GM18868 (cell line): ENCODE measurements around the gene FAM167B.
"Not testable (repeated sequence)": the region's sequence is repeated elsewhere in the genome, so short reads cannot be mapped to it uniquely, and the experiment has no call there.

Experiments used
- ATAC-seq: cut with Tn5 transposase; IDR thresholded peaks from one replicate; pipeline ENCODE4 v1.9.1; 2021; ENCODE audit warnings: mild to moderate bottlenecking, moderate library complexity; ENCODE audit not compliant: unreplicated experiment

Gene FAM167B

DNA sequence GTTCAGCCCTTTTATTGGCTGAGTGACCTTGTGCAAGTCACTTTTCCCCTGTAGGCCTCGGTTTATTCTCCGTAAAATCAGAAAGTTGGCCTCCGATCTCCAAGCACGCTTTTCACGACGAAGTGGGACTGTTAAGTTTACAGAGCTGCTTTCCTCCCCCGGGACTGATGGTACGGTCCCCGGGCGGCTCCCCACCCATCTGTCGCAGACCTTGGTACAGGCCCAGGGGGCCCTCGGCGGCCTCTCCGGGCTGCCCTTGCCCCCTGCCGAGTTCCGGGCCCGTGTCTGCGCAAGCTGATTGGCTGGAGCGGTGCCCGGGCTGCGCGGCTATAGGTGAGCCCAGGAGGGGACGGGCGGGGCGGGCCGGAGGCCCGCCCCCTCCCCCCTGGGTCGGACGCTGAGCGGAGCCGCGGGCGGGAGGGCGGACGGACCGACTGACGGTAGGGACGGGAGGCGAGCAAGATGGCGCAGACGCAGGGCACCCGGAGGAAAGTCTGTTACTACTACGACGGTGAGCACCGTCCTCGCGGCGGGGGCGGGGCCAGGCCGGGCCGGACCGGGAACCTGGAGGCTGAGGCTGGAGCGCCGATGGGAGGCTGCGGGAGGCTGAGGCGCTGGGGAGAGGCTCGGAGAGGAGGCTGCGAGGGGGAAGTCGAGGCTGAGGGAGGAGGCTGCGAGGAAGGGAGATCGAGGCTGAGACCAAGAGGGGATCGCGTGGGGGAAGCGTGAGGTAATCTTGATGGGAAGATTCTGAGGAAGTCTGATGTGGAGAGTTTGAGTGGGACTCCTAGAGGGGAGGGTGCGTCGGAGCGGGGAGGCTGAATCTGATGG is 44.9 kb downstream of the FAM167B start, which contains the start of gene HDAC1:
TSS of gene HDAC1 (plus strand) at position 376 of the 831 bp plus-strand sequence. CDS start at position 463, 87 bp downstream.
- ATAC-seq: peak; percentile 95

DNA sequence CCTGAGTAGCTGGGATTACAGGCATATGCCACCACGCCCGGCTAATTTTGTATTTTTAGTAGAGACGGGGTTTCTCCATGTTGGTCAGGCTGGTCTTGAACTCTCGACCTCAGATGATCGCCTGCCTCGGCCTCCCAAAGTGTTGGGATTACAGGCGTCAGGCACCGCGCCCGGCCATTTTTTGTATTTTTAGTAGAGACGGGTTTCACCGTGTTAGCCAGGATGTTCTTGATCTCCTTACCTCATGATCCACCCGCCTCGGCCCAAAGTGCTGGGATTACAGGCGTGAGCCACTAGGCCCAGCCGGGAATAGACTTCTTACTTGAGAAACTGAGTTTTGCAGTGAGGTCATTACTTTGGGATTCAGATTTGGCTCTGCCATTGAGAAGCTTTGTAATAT is 51.2 kb downstream of the FAM167B start:
- not testable (repeated sequence) for ATAC-seq
